Hypothalamus (tissue), 51 donors: ENCODE data around the gene FAM184A.

Experiments
- DNase-seq, 51 donors: peaks; one replicate each; lab custom pipeline; 2025; lab: John Stamatoyannopoulos, UW

FAM184A gene

GRCh38 chr6:119063491-119063890 is 15.0 kb downstream of the FAM184A start:
- DNase-seq: no peak

DNA sequence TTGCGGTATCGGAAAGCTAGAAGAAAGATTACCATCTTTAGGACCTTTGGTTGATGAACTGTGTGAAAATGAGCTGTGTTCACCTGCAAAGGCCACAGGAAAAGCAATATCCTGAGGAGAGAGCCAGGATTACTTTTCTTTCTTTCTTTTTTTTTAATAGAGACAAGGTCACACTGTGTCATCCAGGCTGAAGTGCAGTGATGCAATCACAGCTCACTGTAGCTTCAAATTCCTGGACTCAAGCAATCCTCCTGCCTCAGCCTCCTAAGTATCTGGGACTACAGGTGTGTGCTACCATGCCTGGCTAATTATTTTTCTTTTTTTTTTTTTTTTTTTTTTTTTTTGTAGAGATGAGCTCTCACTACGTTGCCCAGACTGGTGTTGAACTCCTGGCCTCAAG is 17.2 kb downstream of the FAM184A start:
- DNase-seq: no peak

- DNase-seq: no peak
Measured at GRCh38 chr6:119060255-119060907, 18.1 kb downstream of the FAM184A start.

- no peak for DNase-seq
Measured at GRCh38 chr6:119055069-119055468, 23.4 kb downstream of the FAM184A start.

DNA sequence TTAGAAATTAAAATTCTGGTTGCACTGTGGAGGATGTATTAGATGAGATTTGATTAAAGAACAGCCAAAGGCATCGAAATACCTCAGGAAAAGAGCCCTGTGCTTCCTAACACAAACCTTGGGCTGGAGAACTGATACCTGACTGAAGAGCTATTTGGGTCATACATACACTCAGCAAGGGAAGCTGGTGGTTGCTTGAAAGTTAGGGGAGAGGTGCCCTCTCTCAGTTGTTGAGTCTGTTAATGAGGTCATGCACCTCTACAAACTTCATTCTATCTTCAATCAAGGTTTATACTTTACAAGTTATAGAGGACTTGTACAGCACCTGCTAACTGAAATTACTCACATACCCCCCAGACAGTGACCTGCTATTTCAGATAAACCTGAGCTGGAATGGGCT is 25.5 kb downstream of the FAM184A start:
- no peak for DNase-seq

DNA sequence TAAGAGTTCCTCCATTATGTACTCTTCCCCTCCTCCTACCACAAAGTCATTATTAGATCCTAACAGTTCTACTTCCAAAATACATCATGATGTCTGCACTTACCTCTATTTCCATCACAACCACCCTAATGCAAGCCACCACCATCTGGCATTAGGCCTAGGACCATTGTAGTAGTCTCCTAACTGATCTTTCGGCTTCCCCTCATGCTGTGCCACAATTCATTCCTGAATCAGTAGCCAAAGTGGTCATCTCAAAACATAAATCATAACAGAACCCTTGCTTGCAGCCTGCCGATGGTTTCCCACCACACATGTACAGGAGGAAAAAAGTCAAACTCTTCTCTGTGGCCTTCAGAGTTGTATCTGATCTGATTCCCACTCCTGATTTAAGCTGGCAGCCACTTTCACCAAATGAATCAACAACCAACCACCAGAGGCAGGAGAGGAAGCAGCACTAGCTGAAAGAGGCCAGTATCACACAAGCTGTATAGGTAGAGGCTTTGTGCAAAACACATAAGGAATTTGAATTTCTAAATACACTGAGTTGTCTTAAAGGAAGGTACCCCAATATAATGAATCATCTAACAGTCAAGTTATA is 26.1 kb downstream of the FAM184A start:
- DNase-seq: no peak

DNA sequence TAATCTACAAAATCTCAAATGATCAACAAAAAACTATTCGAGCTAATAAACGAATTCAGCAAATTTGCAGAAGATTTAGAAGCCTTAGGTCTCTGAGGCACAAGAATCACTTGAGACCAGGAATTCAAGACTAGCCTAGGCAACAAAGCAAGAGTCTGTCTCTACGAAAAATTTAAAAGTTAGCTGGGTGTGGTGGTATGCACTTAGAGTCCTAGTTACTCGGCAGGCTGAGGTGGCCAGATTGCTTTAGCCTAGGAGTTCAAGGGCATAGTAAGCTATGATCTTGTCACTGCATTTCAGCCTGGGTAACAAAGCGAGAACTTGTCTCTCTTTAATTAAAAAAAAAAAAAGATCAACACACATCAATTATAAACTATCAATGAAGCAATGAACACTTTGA is 34.2 kb downstream of the FAM184A start:
- DNase-seq: no peak

DNA sequence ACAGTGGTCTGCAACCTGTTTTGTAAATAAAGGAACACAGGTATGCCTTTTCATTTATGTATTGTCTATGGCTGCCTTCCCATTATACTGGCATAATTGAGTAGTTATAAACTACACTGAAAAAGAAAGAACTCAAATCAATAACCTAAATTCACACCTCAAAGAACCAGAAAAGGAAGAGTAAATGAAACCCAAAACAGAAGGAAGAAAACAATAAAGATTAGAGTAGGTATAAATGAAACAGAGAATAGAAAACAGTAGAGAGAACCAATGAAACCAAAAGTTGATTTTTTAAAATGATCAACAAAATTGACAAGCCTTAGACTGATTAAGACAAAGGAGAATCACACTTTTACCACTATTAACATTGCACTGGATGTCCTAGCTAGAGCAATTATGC is 34.7 kb downstream of the FAM184A start:
- no peak for DNase-seq

- DNase-seq: no peak
Measured at GRCh38 chr6:119043265-119043664, 35.2 kb downstream of the FAM184A start.

DNA sequence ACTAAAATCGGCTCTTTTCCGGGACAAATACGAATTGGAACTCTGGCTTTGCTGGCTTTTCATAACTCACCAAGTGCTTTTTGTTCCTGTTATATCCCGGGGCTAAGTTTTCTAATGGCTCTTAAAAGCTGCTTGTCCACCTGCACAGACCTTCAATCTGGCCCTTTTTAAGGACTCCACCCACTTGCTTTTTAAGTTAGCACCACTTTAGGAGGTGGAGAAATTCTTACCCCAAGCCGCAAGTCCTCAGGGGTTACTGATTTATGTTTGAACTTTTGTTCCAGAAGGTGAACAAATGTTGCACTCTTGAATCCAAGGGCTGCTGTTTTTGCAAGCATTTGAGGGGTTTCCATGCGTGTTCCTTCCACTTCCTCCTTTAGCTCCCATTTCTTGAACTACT is 37.8 kb downstream of the FAM184A start:
- no peak for DNase-seq

DNA sequence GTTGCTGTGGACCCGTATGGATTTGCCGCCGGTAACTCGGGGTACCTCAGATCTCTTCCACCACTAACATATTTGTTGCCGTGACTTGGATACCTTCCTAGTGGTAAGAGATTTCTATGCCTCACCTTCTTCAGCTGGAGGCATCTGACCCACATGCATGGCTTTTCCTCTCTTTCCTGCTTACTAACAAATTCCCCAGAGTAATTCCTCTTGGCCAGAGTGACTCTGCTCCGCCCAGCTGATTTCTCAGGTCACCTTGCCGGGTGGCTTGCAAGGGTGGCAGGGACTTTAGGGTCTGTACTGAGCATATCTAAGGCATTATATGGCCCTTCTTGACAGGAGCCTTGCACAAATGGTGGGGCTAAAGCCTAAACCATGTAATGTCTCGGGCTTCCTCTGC is 38.2 kb downstream of the FAM184A start:
- no peak for DNase-seq

- no peak for DNase-seq
Measured at GRCh38 chr6:119037941-119038623, 40.4 kb downstream of the FAM184A start.

DNA sequence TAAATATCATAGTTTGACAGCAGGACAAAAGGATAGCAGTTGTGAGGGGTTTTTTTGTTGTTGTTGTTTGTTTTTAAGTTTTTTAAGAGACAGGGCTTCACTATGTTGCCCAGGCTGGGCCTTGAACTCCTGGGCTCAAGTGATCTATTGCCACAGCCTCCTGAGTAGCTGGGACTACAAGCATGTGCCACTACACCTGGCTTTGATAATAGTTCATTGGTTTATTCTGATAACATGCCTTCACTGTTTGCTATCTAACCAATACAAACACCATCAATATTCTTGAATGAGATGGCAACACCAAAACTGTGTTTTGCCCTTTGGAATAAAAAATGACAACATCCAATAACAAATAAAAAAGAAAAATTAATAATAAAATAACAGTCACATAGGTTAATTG is 41.2 kb downstream of the FAM184A start:
- no peak for DNase-seq

- DNase-seq: no peak
Measured at GRCh38 chr6:119036081-119036480, 42.4 kb downstream of the FAM184A start.

DNA sequence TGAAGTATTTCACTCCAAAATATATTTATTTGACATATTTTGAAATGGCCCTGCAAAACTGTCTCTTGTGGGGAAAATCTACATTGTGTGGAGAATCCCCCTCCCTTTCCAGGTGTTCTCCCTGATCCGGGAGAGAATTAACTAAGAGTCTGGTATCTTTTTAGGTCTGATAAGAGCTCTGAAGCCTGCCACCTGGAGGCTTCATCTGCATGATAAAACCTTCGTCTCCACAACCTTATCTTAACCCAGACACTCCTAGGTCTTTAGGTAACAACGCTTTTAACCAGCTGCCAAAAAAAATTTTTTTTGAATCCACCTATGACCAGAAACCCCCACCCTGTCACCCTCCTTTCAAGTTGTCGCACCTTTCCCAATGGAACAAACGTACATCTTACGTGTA is 43.0 kb downstream of the FAM184A start:
- no peak for DNase-seq

DNA sequence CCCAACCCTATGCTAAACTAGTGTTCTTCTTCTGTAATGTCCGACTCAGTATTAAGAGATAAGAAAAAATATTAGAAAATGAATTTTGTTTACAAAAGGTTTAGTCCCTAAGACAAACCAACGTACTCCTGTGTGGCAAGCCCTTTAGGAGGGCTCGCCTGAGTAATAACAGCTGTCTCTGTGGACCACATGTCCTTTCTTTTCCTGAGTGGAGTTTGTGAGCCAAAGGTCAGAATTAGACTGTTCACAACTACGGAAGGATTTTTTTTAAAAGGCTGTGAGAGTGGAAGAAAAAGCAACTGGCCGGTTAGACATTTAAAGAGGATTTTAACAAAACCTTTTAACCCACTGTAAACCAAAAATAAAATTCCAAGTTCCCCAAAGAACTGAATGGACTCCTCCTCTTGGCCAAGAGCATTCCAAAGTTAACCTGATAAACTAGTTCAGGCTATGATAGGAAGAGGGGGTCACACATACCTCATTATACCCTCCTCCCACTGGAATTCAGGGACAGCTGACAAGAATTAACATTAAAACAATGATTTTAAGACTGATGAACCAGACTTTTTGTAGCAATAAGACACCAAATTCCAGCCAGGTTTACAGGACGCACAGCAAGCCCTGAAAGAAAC is 43.5 kb downstream of the FAM184A start:
- DNase-seq: no peak

DNA sequence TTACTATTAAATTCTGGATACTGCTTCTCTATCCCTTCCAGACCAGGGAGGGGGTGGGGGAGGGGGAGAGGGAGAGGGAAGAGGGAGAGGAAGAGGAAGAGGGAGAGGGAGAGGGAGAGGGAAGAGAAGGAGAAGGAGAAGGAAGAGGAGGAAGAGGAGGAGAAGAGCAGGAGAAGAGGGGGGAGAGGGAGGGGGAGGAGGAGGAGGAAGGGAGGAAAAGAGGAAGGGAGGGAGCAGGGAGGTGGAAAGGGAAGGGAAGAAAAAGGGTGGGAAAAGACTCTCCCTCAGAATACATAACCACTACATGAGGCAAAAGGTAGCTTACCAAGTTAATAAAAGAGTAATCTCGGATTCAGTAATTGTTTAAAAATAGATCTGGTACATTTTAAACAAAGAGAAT is 46.0 kb downstream of the FAM184A start:
- DNase-seq: no peak

- no peak for DNase-seq
Measured at GRCh38 chr6:119030759-119031158, 47.7 kb downstream of the FAM184A start.

GRCh38 chr6:119028091-119028490 is 50.4 kb downstream of the FAM184A start:
- no peak for DNase-seq

GRCh38 chr6:119027465-119027864 is 51.0 kb downstream of the FAM184A start:
- DNase-seq: no peak

DNA sequence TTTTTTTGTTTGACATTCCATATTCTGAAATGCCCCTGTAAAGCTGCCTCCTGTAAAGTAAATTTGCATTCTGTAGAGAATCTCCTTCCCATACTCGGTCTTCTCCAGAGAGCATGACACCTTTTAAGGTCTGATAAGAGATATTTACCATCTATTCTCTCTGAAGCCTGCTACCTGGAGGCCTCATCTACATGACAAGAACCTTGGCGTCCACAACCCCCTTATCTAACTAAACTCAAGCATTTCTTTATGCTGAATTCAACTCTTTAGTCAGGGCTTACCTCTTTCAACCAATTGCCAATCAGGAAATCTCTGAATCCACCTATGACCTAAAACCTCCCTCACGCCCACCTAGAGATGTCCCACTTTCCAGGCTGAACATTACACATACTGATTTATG is 51.6 kb downstream of the FAM184A start:
- DNase-seq: no peak

DNA sequence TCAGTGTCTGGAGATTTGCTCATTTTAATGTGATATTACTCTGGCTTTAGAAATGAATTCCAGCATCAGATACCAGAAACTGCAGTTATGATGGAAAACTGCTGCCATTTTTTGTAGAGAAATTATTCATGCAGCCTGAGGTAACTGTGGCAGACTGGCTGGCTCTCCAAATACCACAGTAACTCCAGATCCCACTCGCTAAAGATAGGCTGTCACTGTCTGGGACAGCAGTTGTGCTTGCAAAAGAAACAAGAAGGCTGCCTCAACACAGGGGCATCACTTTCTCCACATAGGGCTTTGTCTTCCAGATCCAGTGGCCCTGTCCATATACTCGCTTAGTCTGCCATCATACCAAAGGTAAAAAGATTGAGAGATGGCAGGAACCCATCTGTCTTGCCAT is 52.7 kb downstream of the FAM184A start:
- no peak for DNase-seq
